ENCODE measurements around the gene SPA17.

Gene SPA17

GRCh38 chr11:124727474-124727873 lies 53.8 kb downstream of the SPA17 start:
- DNase-seq, result no peak

GRCh38 chr11:124728134-124728533 lies 54.4 kb downstream of the SPA17 start:
- DNase-seq, result no peak

- DNase-seq, result no peak
Measured at GRCh38 chr11:124729571-124729970, 55.9 kb downstream of the SPA17 start.

- DNase-seq, result no peak
Measured at GRCh38 chr11:124732230-124732629, 58.5 kb downstream of the SPA17 start.

GRCh38 chr11:124736736-124737135 lies 63.0 kb downstream of the SPA17 start:
- DNase-seq, result no peak

- no peak for DNase-seq
Measured at GRCh38 chr11:124737638-124738305, 64.1 kb downstream of the SPA17 start.

- no peak for DNase-seq
Measured at GRCh38 chr11:124738713-124739478, 65.2 kb downstream of the SPA17 start.

- DNase-seq, result peak; percentile 85
Measured at GRCh38 chr11:124739479-124740276, 66.0 kb downstream of the SPA17 start, which contains the start of gene NRGN. Gene NRGN (plus strand): TSS chr11:124739942. CDS start chr11:124740085, 143 bp downstream.

GRCh38 chr11:124740277-124740882 lies 66.7 kb downstream of the SPA17 start:
- peak; percentile 64 for DNase-seq

GRCh38 chr11:124742555-124742954 lies 68.9 kb downstream of the SPA17 start:
- DNase-seq, result no peak

GRCh38 chr11:124743050-124743449 lies 69.3 kb downstream of the SPA17 start:
- DNase-seq, result no peak

- no peak for DNase-seq
Measured at GRCh38 chr11:124745270-124745834, 71.6 kb downstream of the SPA17 start.

- peak; percentile 33 for DNase-seq
Measured at GRCh38 chr11:124745835-124746620, 72.3 kb downstream of the SPA17 start.

- DNase-seq, result peak; percentile 85
Measured at GRCh38 chr11:124746621-124747243, 73.0 kb downstream of the SPA17 start.
